Vagina (tissue), 2 donors: Measurements from ENCODE around the gene DPYSL5.

ENCODE experiments used
- CTCF ChIP-seq, 3 experiments: fragments of 450-650 bp in 2 of 3; fragments of 200-600 bp in 1 of 3; sonication (generic) in 1 of 3; IDR thresholded peaks; one replicate each; pipeline ENCODE4 v1.5.1; 2017 to 2019; ENCODE audit warnings: antibody characterized with exemption in 3 of 3, mild to moderate bottlenecking in 2 of 3, moderate library complexity in 2 of 3
- POLR2A ChIP-seq, 2 donors: fragments of 450-650 bp; IDR thresholded peaks; one replicate each; pipeline ENCODE4 v1.6.1; 2017; ENCODE audit warnings: antibody characterized with exemption in 2 of 2, mild to moderate bottlenecking in 2 of 2, moderate library complexity in 2 of 2
- POLR2AphosphoS5 ChIP-seq, 2 donors: sonication (generic); formaldehyde crosslinking; IDR thresholded peaks; one replicate each; pipeline ENCODE4 v1.9.0; 2017; ENCODE audit warnings: antibody characterized with exemption in 2 of 2, mild to moderate bottlenecking in 2 of 2, low read depth in 1 of 2; ENCODE audit not compliant: insufficient read depth in 1 of 2

GRCh38 chr2:26998323-26998722 is 150.4 kb downstream of the DPYSL5 start:
- TF ChIP-seq POLR2A (IDR thresholded peaks at IDR 0.05): no peak
- TF ChIP-seq CTCF (IDR thresholded peaks at IDR 0.05): no peak
- no peak for TF ChIP-seq POLR2AphosphoS5 (IDR thresholded peaks at IDR 0.05; ENCODE audit: insufficient read depth in 1 of 2, low read depth in 1 of 2)
